Pancreas (tissue), 10 donors: ENCODE results near the gene CLSTN1. TPM values are rescaled to one million over a fixed set of nuclear protein-coding genes. Genes with fewer than 3 reads are reported as not detected.

Experiments
- ATAC-seq, 4 donors: fragments of 200-7000 bp; cut with Tn5 transposase; one replicate each; pipeline versions ENCODE4 v1.8.0 to v1.9.1; 2020; ENCODE audit warnings: mild to moderate bottlenecking in 4 of 4, moderate library complexity in 4 of 4
- DNase-seq, 6 donors: peaks; one replicate each; pipeline ENCODE4 v3.0.0-alpha.2; 2020
- FAIRE-seq: peaks from 2 replicates; lab custom pipeline; 2012; peaks lifted over from hg19 to GRCh38; lab: Jason Lieb, UNC
- H3K27ac ChIP-seq, 4 donors: fragments of 200-600 bp; sonication (generic); 1 replicate in 3 of 4; 2 replicates in 1 of 4; pipeline versions ENCODE4 v1.5.0 to v1.8.0; 2020
- H3K27me3 ChIP-seq, 4 donors: fragments of 200-600 bp; one replicate each; pipeline ENCODE4 v1.8.0; 2021
- H3K36me3 ChIP-seq, 3 donors: fragments of 200-600 bp; sonication (generic) in 1 of 3; one replicate each; pipeline versions ENCODE4 v1.5.0 to v1.8.0; 2020 to 2021
- H3K4me1 ChIP-seq, 3 donors: fragments of 200-600 bp; one replicate each; pipeline ENCODE4 v1.8.0; 2021
- H3K4me3 ChIP-seq, 4 donors: fragments of 200-600 bp; sonication (generic) in 2 of 4; one replicate each; pipeline versions ENCODE4 v1.5.0 to v1.8.0; 2020 to 2021
- H3K9me3 ChIP-seq, 4 donors: fragments of 200-600 bp; one replicate each; pipeline ENCODE4 v1.8.0; 2021
- WGBS, 2 donors: extraction: QIAGEN DNeasy Blood & Tissue Kit; methylation state at CpG; one replicate each; pipeline ENCODE4 v1.1.7; 2013; 5-methylcytosine and 5-hydroxymethylcytosine counted together
- intact Hi-C, 3 donors: fragments of 100-400 bp; cut with DNase I; formaldehyde crosslinking; loops; one replicate each; pipeline versions ENCODE4 v1.11.1 to v1.14.2; 2022
- polyA plus RNA-seq, 2 donors: library from polyadenylated mRNA; stranded (reverse); fragments of 200-250 nt; gene quantifications; one replicate each; pipeline ENCODE4 v1.2.3, GENCODE V29; 2013
- total RNA-seq, 6 donors: library from RNA; stranded (reverse); fragmentation: NEBNext Ultra II Directional in 4 of 6; extraction: Animal tissue kit (Norgen Biotek cat#: 25700) in 4 of 6; gene quantifications; one replicate each; pipeline versions ENCODE4 v1.2.1 to v1.2.4, GENCODE V29; 2021 to 2023
- TF ChIP-seq, protein P1 (sequence below), 4 donors: fragments of 200-600 bp; sonication (generic) in 3 of 4; IDR thresholded peaks; one replicate each; pipeline versions ENCODE4 v1.5.0 to v1.8.0; 2021; ENCODE audit warnings: antibody characterized with exemption in 4 of 4
- donor health status: healthy with polysubstance abuse.
- donor health status: DM: no; HTN: no; CAD: no; lungs with moderate emphysema.
- donor health status: DM: no; HTN: no; CAD: no.
- donor health status: control.
- donor health status: control.
- donor health status: Bipolar disorder and iron deficiency.
- donor health status: DM: yes; HTN: yes; CAD: no.
- donor health status: DM: no; HTN: no; CAD: no.
- donor health status: DM: no; HTN: no; CAD: no.
- donor health status: DM: yes; HTN: yes; CAD: no.

The CLSTN1 gene
- total and polyA plus RNA-seq, 8 donors = 44.2 to 73.5 (median 61.8) TPM

DNA sequence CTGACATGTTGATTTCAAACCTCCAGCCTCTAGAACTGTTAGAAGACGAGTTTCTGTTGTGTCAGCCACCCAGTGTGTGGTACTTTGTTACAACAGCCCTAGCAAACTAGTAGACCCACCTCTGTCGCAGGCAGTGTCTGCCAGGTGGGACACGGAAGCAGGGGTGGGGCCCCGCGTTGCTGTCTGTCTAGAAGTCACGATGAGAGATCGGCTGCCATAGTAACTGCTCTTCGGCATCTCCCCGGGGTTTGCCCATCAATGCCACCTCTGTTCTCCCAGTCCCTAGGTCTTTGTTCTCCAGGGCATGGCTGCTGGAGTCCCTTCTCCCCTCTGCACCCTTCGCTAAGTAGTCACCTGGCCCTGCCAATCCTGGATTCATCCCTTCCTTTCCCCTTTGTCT lies 15.2 kb upstream of the CLSTN1 start:
- Histone ChIP-seq H3K27ac (no peak overlapping the region), H3K4me1 (peaks cover 0 to 7% (median 0%) of the 10 kb centered on the region in 3 donors), H3K9me3 (no peaks in the 10 kb centered on the region), H3K27me3 (no peaks in the 10 kb centered on the region), H3K4me3 (no peak overlapping the region), H3K36me3 (no peaks in the 10 kb centered on the region)
- WGBS, 2 donors = 85 to 88% methylated on average over 10 of the region's 10 CpGs
- intact Hi-C loops = no loop called here
- ATAC-seq (no peak), DNase-seq (no peak), FAIRE-seq (no peak)
- TF ChIP-seq, protein P1, sequence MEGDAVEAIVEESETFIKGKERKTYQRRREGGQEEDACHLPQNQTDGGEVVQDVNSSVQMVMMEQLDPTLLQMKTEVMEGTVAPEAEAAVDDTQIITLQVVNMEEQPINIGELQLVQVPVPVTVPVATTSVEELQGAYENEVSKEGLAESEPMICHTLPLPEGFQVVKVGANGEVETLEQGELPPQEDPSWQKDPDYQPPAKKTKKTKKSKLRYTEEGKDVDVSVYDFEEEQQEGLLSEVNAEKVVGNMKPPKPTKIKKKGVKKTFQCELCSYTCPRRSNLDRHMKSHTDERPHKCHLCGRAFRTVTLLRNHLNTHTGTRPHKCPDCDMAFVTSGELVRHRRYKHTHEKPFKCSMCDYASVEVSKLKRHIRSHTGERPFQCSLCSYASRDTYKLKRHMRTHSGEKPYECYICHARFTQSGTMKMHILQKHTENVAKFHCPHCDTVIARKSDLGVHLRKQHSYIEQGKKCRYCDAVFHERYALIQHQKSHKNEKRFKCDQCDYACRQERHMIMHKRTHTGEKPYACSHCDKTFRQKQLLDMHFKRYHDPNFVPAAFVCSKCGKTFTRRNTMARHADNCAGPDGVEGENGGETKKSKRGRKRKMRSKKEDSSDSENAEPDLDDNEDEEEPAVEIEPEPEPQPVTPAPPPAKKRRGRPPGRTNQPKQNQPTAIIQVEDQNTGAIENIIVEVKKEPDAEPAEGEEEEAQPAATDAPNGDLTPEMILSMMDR (IDR thresholded peaks at IDR 0.05) = no peak

DNA sequence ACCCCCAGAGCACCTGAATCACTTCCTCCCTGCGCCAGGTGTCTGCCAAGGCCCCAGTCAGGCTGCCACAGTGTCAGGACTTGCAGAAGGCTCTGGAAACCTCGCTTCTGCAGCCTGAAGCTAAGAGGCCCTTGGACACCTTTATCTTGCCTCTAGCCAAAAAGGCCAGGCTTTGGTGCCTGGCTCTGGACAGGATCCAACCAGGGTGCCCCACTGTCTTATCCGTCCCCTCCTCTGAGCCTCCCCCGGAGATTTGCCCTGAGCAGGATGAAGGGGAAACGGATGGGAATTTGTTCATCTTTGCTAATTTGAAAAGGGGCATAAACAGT lies 12.8 kb upstream of the CLSTN1 start:
- WGBS, 2 donors = 86% methylated on average over 5 of the region's 5 CpGs
- no peaks in the 10 kb centered on the region for H3K4me1 ChIP-seq
- no peaks in the 10 kb centered on the region for H3K36me3 ChIP-seq
- TF ChIP-seq, protein P1 (IDR thresholded peaks at IDR 0.05) = no peak
- intact Hi-C loops = no loop called here
- H3K4me3 ChIP-seq = no peak overlapping the region
- FAIRE-seq = no peak
- no peaks in the 10 kb centered on the region for H3K27me3 ChIP-seq
- peak in 1 of 6 donors; percentile 28 for DNase-seq
- ATAC-seq = no peak
- no peaks in the 10 kb centered on the region for H3K9me3 ChIP-seq
- no peak overlapping the region for H3K27ac ChIP-seq

DNA sequence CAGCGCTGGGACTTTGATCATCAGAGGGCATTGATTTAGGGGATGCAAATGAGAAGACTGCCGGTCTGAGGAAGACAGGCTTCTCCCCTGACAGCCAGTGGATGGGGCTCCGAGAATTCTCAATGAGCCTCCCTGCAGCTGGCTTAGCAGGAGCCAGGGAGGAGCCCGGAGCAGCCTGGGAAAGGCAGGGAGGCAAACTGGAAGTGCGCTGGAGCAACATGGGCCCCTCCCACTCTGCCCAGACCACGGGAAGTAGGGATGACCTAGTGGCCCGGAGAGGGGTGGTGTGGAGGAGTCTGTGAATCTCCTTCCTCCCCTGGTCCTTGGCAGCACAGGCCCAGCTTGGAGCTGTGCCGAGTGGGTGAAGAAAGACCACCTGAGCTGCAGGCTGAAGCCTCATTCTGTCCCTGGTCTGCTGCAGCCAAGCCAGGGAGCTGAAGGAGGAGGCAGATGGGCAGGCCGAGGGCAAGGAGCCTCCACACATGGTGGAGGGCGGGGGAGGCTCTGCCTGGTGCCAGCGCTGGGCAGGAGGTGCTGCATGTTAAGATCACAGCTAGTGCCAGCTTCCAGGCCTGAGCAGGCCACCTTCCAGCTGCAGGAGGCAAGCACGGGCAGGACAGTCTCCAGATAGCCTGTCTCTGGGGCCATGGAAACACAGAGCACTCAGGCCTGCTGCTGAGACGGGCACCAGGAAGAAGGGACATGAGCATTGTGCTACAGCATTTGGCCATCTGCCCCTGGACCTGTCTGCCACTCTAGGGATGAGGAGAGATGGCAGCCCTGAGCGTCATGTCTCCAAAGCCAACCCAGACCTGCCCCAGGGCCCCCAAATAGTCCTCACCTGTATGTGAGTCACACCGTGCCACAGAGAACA lies 12.2 kb upstream of the CLSTN1 start:
- H3K27ac ChIP-seq = no peak overlapping the region
- WGBS, 2 donors = 71 to 75% methylated on average over 15 of the region's 15 CpGs
- intact Hi-C loops = no loop called here
- H3K27me3 ChIP-seq = no peaks in the 10 kb centered on the region
- H3K4me3 ChIP-seq = no peak overlapping the region
- DNase-seq (no peak), FAIRE-seq (no peak), ATAC-seq (peak in 2 of 4 donors; percentile 42 to 44)
- TF ChIP-seq, protein P1 (IDR thresholded peaks at IDR 0.05) = no peak
- H3K4me1 ChIP-seq = no peaks in the 10 kb centered on the region
- H3K9me3 ChIP-seq = no peaks in the 10 kb centered on the region
- H3K36me3 ChIP-seq = no peaks in the 10 kb centered on the region

DNA sequence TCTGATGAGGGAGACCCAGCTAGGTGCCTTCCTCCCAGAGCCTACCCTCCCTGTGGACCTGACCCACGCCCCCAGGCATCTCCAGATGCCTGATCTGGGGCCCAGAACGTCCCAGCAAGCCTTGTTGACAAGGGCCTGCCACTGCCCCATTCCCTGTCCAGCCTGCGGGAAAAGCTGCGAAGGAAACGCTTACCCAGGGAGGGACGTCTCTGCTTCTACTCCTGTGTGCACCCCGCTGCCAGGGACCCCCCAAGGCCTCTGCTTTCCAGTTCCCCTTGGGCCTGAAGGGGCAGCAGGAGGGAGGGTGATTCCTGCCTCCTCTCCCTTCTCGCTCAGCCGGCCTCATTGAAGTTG lies 11.6 kb upstream of the CLSTN1 start:
- DNase-seq = no peak
- Histone ChIP-seq H3K27ac (no peak overlapping the region), H3K27me3 (no peaks in the 10 kb centered on the region), H3K4me1 (no peaks in the 10 kb centered on the region), H3K4me3 (no peak overlapping the region), H3K9me3 (no peaks in the 10 kb centered on the region), H3K36me3 (no peaks in the 10 kb centered on the region)
- WGBS, 2 donors = 74 to 77% methylated on average over 9 of the region's 9 CpGs
- no peak for ATAC-seq
- no peak for FAIRE-seq
- intact Hi-C loops = no loop called here
- TF ChIP-seq, protein P1 (IDR thresholded peaks at IDR 0.05) = no peak

DNA sequence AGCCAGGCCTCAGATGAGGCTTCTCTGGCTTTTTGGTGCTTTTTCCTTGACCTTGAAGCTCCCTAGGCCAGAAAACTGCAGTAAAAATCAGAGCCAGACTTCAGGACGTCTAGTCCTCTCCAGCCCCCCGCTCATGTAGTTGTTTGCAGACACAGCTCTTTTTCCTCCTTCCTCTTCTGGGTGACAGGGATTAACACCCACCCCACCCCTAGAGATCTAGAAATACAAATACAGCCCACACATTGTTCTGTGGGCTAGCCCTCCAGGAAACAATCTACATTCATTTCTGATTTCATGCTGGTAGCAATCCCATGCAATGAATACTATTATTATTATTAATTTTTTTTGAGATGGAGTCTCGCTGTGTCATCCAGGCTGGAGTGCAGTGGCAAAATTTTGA lies 9.9 kb upstream of the CLSTN1 start:
- TF ChIP-seq, protein P1 (IDR thresholded peaks at IDR 0.05) = no peak
- Histone ChIP-seq H3K4me3 (no peak overlapping the region), H3K36me3 (no peaks in the 10 kb centered on the region), H3K4me1 (no peaks in the 10 kb centered on the region), H3K27ac (no peak overlapping the region), H3K27me3 (no peaks in the 10 kb centered on the region), H3K9me3 (no peaks in the 10 kb centered on the region)
- FAIRE-seq = no peak
- DNase-seq = no peak
- WGBS, 2 donors = 82 to 86% methylated on average over 3 of the region's 3 CpGs
- ATAC-seq = no peak
- intact Hi-C loops = no loop called here
